GM12891 (cell line): Measurements from ENCODE around the gene FAM174A.
A peak's percentile ranks its signal among the peaks of the same experiment; 100 is the strongest.

Experiments
- POLR2A ChIP-seq: IDR thresholded peaks from 2 replicates; pipeline ENCODE4 v1.6.1; 2011; ENCODE audit warnings: low read depth, low read length, control low read depth
- TAF1 ChIP-seq: IDR thresholded peaks from 2 replicates; pipeline ENCODE4 v1.6.1; 2011; ENCODE audit warnings: low read depth, low read length, control low read depth

- no peak; the same call in 1 of the 2 replicates for TF ChIP-seq TAF1
- TF ChIP-seq POLR2A, result peak; percentile 60
These were observed at the start of gene FAM174A for GRCh38 chr5:100535060-100536005.
